Measurements from ENCODE around the gene ABHD6. TPM values are rescaled to one million over a fixed set of nuclear protein-coding genes. Genes with fewer than 3 reads are reported as not detected.

ABHD6 gene
- total and polyA plus RNA-seq, 2 experiments from 2014 or later = 24.6 to 25.1 TPM

GRCh38 chr3:58234516-58234931 lies 3.1 kb upstream of the ABHD6 start:
- Histone ChIP-seq H3K4me3 (no peak overlapping the region), H2AFZ (no peak overlapping the region), H4K20me1 (ENCODE audit: insufficient read depth, poor library complexity, severe bottlenecking) (no peaks in the 10 kb centered on the region), H3K4me1 (ENCODE audit: insufficient read depth) (peaks cover 6% of the 10 kb centered on the region), H3K27ac (no peak overlapping the region), H3K36me3 (replicated peaks; ENCODE audit: insufficient read depth, low read depth) (no peaks in the 10 kb centered on the region), H3K4me2 (no peak overlapping the region), H3K9me2 (replicated peaks; ENCODE audit: insufficient read depth) (no peaks in the 10 kb centered on the region), H3K27me3 (no peaks in the 10 kb centered on the region), H3K9me3 (ENCODE audit: low read depth) (no peaks in the 10 kb centered on the region), H3K79me2 (peaks cover 11% of the 10 kb centered on the region)
- no peak for TF ChIP-seq EZH2 (IDR thresholded peaks at IDR 0.05; ENCODE audit: borderline replicate concordance)
- TF ChIP-seq CTCF (IDR thresholded peaks at IDR 0.05; ENCODE audit: poor library complexity) = no peak
- no peak for TF ChIP-seq EZH2phosphoT487 (IDR thresholded peaks at IDR 0.05; ENCODE audit: low read depth, severe bottlenecking, unreplicated experiment)
- WGBS (ENCODE audit: low lambda C conversion rate, missing lambda C conversion rate) = 57% methylated on average over 4 of the region's 4 CpGs
- peak; percentile 56 for DNase-seq (ENCODE audit: low spot score)

- Histone ChIP-seq H3K79me2 (peaks cover 20% of the 10 kb centered on the region), H3K4me3 (no peak overlapping the region), H3K4me1 (ENCODE audit: insufficient read depth) (peaks cover 6% of the 10 kb centered on the region), H3K9me3 (ENCODE audit: low read depth) (no peaks in the 10 kb centered on the region), H3K27me3 (no peaks in the 10 kb centered on the region), H3K27ac (no peak overlapping the region), H3K9me2 (replicated peaks; ENCODE audit: insufficient read depth) (no peaks in the 10 kb centered on the region), H4K20me1 (ENCODE audit: insufficient read depth, poor library complexity, severe bottlenecking) (no peaks in the 10 kb centered on the region), H3K4me2 (no peak overlapping the region), H3K36me3 (replicated peaks; ENCODE audit: insufficient read depth, low read depth) (no peaks in the 10 kb centered on the region), H2AFZ (no peak overlapping the region)
- WGBS (ENCODE audit: low lambda C conversion rate, missing lambda C conversion rate) = 70% methylated on average over 4 of the region's 4 CpGs
- DNase-seq (ENCODE audit: low spot score) = no peak
- no peak for TF ChIP-seq EZH2 (IDR thresholded peaks at IDR 0.05; ENCODE audit: borderline replicate concordance)
- TF ChIP-seq CTCF (IDR thresholded peaks at IDR 0.05; ENCODE audit: poor library complexity) = no peak
- TF ChIP-seq EZH2phosphoT487 (IDR thresholded peaks at IDR 0.05; ENCODE audit: low read depth, severe bottlenecking, unreplicated experiment) = no peak
Observed at GRCh38 chr3:58235970-58236369, 1.6 kb upstream of the ABHD6 start.

- Histone ChIP-seq H3K79me2 (peaks cover 27% of the 10 kb centered on the region), H4K20me1 (ENCODE audit: insufficient read depth, poor library complexity, severe bottlenecking) (no peaks in the 10 kb centered on the region), H3K9me3 (ENCODE audit: low read depth) (no peaks in the 10 kb centered on the region), H3K36me3 (replicated peaks; ENCODE audit: insufficient read depth, low read depth) (no peaks in the 10 kb centered on the region), H3K4me2 (peak overlapping the region; percentile 95), H3K4me1 (ENCODE audit: insufficient read depth) (peaks cover 6% of the 10 kb centered on the region), H3K9me2 (replicated peaks; ENCODE audit: insufficient read depth) (no peaks in the 10 kb centered on the region), H2AFZ (peak overlapping the region; percentile 97), H3K27me3 (no peaks in the 10 kb centered on the region), H3K4me3 (peak overlapping the region; percentile 100), H3K27ac (peak overlapping the region; percentile 91)
- 17% methylated on average over 24 of the region's 24 CpGs for WGBS (ENCODE audit: low lambda C conversion rate, missing lambda C conversion rate)
- TF ChIP-seq CTCF (IDR thresholded peaks at IDR 0.05; ENCODE audit: poor library complexity) (no peak), EZH2phosphoT487 (IDR thresholded peaks at IDR 0.05; ENCODE audit: low read depth, severe bottlenecking, unreplicated experiment) (no peak), EZH2 (IDR thresholded peaks at IDR 0.05; ENCODE audit: borderline replicate concordance) (no peak)
- peak; percentile 35 for DNase-seq (ENCODE audit: low spot score)
Observed at GRCh38 chr3:58236527-58237237, 910 bp upstream of the ABHD6 start.
